ENCODE results near the gene KRT9. TPM values are rescaled to one million over a fixed set of nuclear protein-coding genes. Genes with fewer than 3 reads are reported as not detected.

KRT9 gene
- total RNA-seq, 6 experiments from 2014 or later = not detected

DNA sequence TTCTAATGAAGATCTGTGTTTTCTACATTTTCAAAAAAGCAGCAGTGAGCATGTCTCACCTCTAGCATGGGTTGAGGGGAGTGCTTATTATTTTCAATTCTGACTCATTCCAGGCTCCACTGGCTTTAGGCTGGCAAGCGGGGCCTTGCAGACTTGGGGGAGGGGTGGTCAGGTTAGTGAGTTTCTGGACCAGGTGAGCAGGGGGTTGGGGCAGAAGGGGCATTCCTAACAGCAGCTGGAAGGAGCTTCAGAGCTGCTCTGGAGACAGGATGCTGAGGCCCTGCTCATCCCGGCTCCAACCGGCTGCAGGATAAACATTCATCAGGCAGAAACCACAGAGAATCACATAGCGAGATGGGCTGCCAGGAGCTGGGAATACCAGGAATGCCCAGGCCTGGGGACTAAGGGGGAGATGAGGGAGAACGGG, 33.3 kb downstream of the KRT9 start:
- TF ChIP-seq CTCF (IDR thresholded peaks at IDR 0.05) (no peak), POLR2A (IDR thresholded peaks at IDR 0.05) (no peak)
- no peak overlapping the region for H3K27ac ChIP-seq
- no peak for DNase-seq
- H3K36me3 ChIP-seq = no peaks in the 10 kb centered on the region
- no peak for ATAC-seq
- no peaks in the 10 kb centered on the region for H3K4me1 ChIP-seq
- H3K27me3 ChIP-seq = no peaks in the 10 kb centered on the region
- 63% methylated on average over 3 of the region's 5 CpGs for WGBS (ENCODE audit: insufficient coverage, low coverage, low lambda C conversion rate, missing lambda C conversion rate)
- intact Hi-C loops (cut with DNase I) = no loop called here
- H3K9me3 ChIP-seq = no peaks in the 10 kb centered on the region
- H3K4me3 ChIP-seq = no peak overlapping the region

DNA sequence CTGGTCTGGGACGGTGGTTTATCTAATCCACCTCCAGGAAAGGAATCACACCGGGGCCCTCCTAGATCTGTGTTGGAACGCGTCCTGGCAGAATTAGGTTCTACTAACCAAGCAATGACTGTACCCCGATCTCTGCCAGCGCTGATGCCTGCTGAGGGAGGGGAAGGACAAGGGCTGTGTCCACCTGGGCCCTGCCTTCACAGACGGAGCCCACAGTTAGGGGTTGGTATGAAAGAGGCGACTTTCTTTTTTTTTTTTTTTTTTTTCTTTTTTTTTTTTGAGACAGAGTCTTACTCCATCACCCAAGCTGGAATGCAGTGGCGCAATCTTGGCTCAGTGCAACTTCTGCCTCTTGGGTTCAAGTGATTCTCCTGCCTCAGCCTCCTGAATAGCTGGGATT, 33.9 kb downstream of the KRT9 start:
- ATAC-seq (no peak), DNase-seq (no peak)
- Histone ChIP-seq H3K27ac (no peak overlapping the region), H3K27me3 (no peaks in the 10 kb centered on the region), H3K36me3 (no peaks in the 10 kb centered on the region), H3K4me3 (no peak overlapping the region), H3K9me3 (no peaks in the 10 kb centered on the region), H3K4me1 (no peaks in the 10 kb centered on the region)
- no peak for TF ChIP-seq CTCF (IDR thresholded peaks at IDR 0.05)
- no peak for TF ChIP-seq POLR2A (IDR thresholded peaks at IDR 0.05)
- intact Hi-C loops (cut with DNase I) = no loop called here
- no CpG with 5 or more reads among the region's 9 CpGs for WGBS (ENCODE audit: insufficient coverage, low coverage, low lambda C conversion rate, missing lambda C conversion rate)

GRCh38 chr17:41537614-41537954, 34.3 kb downstream of the KRT9 start:
- ATAC-seq (no peak), DNase-seq (no peak)
- Histone ChIP-seq H3K4me3 (no peak overlapping the region), H3K27me3 (no peaks in the 10 kb centered on the region), H3K36me3 (no peaks in the 10 kb centered on the region), H3K4me1 (no peaks in the 10 kb centered on the region), H3K27ac (no peak overlapping the region), H3K9me3 (no peaks in the 10 kb centered on the region)
- intact Hi-C loops (cut with DNase I) = no loop called here
- TF ChIP-seq POLR2A (IDR thresholded peaks at IDR 0.05) (no peak), CTCF (IDR thresholded peaks at IDR 0.05) (no peak)
- WGBS (ENCODE audit: insufficient coverage, low coverage, low lambda C conversion rate, missing lambda C conversion rate) = 53% methylated on average over 3 of the region's 7 CpGs

DNA sequence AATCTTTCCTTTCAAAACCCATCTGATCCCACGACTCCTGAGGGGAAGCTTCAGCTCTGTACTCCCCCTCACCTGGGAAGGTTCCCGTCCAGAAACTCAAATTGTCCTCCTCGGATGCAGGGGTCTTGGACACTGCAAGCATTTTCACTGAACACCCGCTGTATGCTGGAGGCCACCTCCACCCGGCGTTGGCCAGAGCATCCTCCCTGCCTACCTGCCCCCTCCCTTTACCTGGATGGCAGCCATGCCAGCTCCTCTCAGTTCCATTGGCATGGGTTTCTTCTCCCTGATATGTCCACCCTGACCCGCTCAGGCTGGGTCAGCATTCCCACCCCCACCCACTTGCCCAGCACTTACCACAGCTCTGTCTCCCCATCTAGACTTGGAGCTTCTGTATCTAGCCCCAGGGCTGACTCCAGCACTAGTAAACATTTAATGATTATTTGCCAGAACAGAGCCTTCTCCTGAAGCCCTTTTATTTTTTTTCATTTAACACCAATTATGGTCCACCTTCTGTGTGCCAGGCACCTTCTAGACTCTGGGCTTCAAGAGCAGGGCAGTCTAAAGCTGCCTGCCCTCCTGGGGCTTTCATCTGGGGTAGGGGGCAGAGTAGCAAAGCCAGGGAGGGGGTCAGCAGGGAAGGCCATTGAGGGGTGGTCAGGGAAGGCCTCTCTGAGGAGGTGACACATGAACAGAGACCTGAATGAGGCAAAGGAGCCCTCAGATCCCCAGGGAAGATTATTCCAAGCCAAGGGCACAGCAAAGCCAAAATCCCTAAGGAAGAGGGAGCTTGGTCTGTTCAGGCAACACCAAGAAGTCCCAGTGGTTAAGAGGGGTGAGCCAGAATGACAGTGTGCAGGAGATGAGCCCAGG, 34.9 kb downstream of the KRT9 start:
- DNase-seq (no peak), ATAC-seq (no peak)
- no peaks in the 10 kb centered on the region for H3K9me3 ChIP-seq
- no peaks in the 10 kb centered on the region for H3K27me3 ChIP-seq
- TF ChIP-seq CTCF (IDR thresholded peaks at IDR 0.05) = no peak
- no peak for TF ChIP-seq POLR2A (IDR thresholded peaks at IDR 0.05)
- intact Hi-C loops (cut with DNase I) = no loop called here
- 58% methylated on average over 3 of the region's 7 CpGs for WGBS (ENCODE audit: insufficient coverage, low coverage, low lambda C conversion rate, missing lambda C conversion rate)
- H3K4me3 ChIP-seq = no peak overlapping the region
- H3K36me3 ChIP-seq = no peaks in the 10 kb centered on the region
- no peaks in the 10 kb centered on the region for H3K4me1 ChIP-seq
- H3K27ac ChIP-seq = no peak overlapping the region

Data from right lobe of liver (tissue), 6 donors.